DMS 273 (cell line): Measurements from ENCODE around the gene MYL6.
"Not testable (repeated sequence)": the region's sequence is repeated elsewhere in the genome, so short reads cannot be mapped to it uniquely, and the experiment has no call there.

ENCODE experiments used
- DNase-seq: peaks from one replicate; lab custom pipeline; 2025; ENCODE audit not compliant: unreplicated experiment; lab: John Stamatoyannopoulos, UW

Gene MYL6

GRCh38 chr12:56189099-56189917 lies 31.1 kb downstream of the MYL6 start, which contains the start of gene SMARCC2:
SMARCC2 (minus strand) TSS chr12:56189483; CDS start chr12:56189461, 22 bp downstream.
- peak; percentile 94 for DNase-seq

GRCh38 chr12:56189918-56190694 lies 31.9 kb downstream of the MYL6 start:
- peak; percentile 92 for DNase-seq

- peak; percentile 14 for DNase-seq
These were observed 32.6 kb downstream of the MYL6 start for GRCh38 chr12:56190695-56191155.

GRCh38 chr12:56192582-56192981 lies 34.4 kb downstream of the MYL6 start:
- no peak for DNase-seq

- DNase-seq, result peak; percentile 93
These were observed 34.9 kb downstream of the MYL6 start for GRCh38 chr12:56193025-56193578.

GRCh38 chr12:56196818-56197550 lies 38.8 kb downstream of the MYL6 start:
- not testable (repeated sequence) for DNase-seq

- no peak for DNase-seq
These were observed 39.9 kb downstream of the MYL6 start for GRCh38 chr12:56197921-56198635.

GRCh38 chr12:56198836-56199235 lies 40.7 kb downstream of the MYL6 start:
- no peak for DNase-seq

- DNase-seq, result no peak
These were observed 44.2 kb downstream of the MYL6 start for GRCh38 chr12:56202366-56202765.

- DNase-seq, result no peak
These were observed 44.7 kb downstream of the MYL6 start for GRCh38 chr12:56202838-56203237.

- no peak for DNase-seq
These were observed 46.1 kb downstream of the MYL6 start for GRCh38 chr12:56204275-56204674.

GRCh38 chr12:56205445-56205844 lies 47.3 kb downstream of the MYL6 start:
- peak; percentile 13 for DNase-seq

GRCh38 chr12:56206452-56207166 lies 48.5 kb downstream of the MYL6 start:
- peak; percentile 44 for DNase-seq

GRCh38 chr12:56208006-56208405 lies 49.8 kb downstream of the MYL6 start:
- no peak for DNase-seq
